Nephron (organoid): ENCODE results near the gene ATXN7L3.
A peak's percentile ranks its signal among the peaks of the same experiment; 100 is the strongest.

Experiments used
- H3K27ac Mint-ChIP-seq, 3 experiments: 2 replicates each; pipeline ENCODE4 v1.8.0; 2020; ENCODE audit warnings: mixed read lengths in 3 of 3, mild to moderate bottlenecking in 2 of 3, moderate library complexity in 1 of 3
- H3K27me3 Mint-ChIP-seq: 2 replicates; pipeline ENCODE4 v1.8.0; 2021; ENCODE audit warnings: low read depth, mild to moderate bottlenecking, moderate library complexity, mixed read lengths
- H3K36me3 Mint-ChIP-seq: 2 replicates; pipeline ENCODE4 v1.8.0; 2020; ENCODE audit warnings: low read depth, mixed read lengths
- H3K4me1 Mint-ChIP-seq: 2 replicates; pipeline ENCODE4 v1.8.0; 2020; ENCODE audit warnings: mixed read lengths
- H3K4me3 Mint-ChIP-seq, 3 experiments: 2 replicates each; pipeline ENCODE4 v1.8.0; 2020; ENCODE audit warnings: mild to moderate bottlenecking in 3 of 3, mixed read lengths in 3 of 3, moderate library complexity in 2 of 3
- H3K9me3 Mint-ChIP-seq: 2 replicates; pipeline ENCODE4 v1.8.0; 2020; ENCODE audit warnings: mixed read lengths
- CTCF ChIP-seq, 3 experiments: fragments of 200-600 bp; sonication (generic); IDR thresholded peaks; one replicate each; pipeline ENCODE4 v1.5.0; 2021; ENCODE audit warnings: antibody characterized with exemption in 3 of 3; ENCODE audit not compliant: unreplicated experiment in 3 of 3

ATXN7L3 gene

GRCh38 chr17:44216173-44216572 lies 16.5 kb upstream of the ATXN7L3 start:
- no peak overlapping the region for H3K27ac Mint-ChIP-seq
- H3K36me3 Mint-ChIP-seq = peaks cover 47% of the 10 kb centered on the region
- H3K27me3 Mint-ChIP-seq = no peaks in the 10 kb centered on the region
- H3K4me3 Mint-ChIP-seq = peak overlapping the region in 2 of 3 experiments; percentile 17 to 38
- H3K9me3 Mint-ChIP-seq = no peaks in the 10 kb centered on the region
- TF ChIP-seq CTCF (IDR thresholded peaks at IDR 0.05; ENCODE audit: unreplicated experiment in 3 of 3) = no peak
- peaks cover 29% of the 10 kb centered on the region for H3K4me1 Mint-ChIP-seq

GRCh38 chr17:44214896-44215295 lies 15.2 kb upstream of the ATXN7L3 start:
- no peak for TF ChIP-seq CTCF (IDR thresholded peaks at IDR 0.05; ENCODE audit: unreplicated experiment in 3 of 3)
- Mint-ChIP-seq H3K4me3 (peak overlapping the region; percentile 10 to 62 (median 38)), H3K4me1 (peaks cover 29% of the 10 kb centered on the region), H3K27ac (no peak overlapping the region), H3K9me3 (no peaks in the 10 kb centered on the region), H3K27me3 (no peaks in the 10 kb centered on the region), H3K36me3 (peaks cover 52% of the 10 kb centered on the region)

GRCh38 chr17:44214230-44214494 lies 14.5 kb upstream of the ATXN7L3 start:
- peaks cover 29% of the 10 kb centered on the region for H3K4me1 Mint-ChIP-seq
- peak overlapping the region in 1 of 3 experiments; percentile 66 for H3K27ac Mint-ChIP-seq
- no peaks in the 10 kb centered on the region for H3K27me3 Mint-ChIP-seq
- H3K36me3 Mint-ChIP-seq = peaks cover 59% of the 10 kb centered on the region
- H3K9me3 Mint-ChIP-seq = no peaks in the 10 kb centered on the region
- peak overlapping the region in 1 of 3 experiments; percentile 9 for H3K4me3 Mint-ChIP-seq
- TF ChIP-seq CTCF (IDR thresholded peaks at IDR 0.05; ENCODE audit: unreplicated experiment in 3 of 3) = no peak

GRCh38 chr17:44213403-44214229 lies 13.9 kb upstream of the ATXN7L3 start:
- Mint-ChIP-seq H3K4me3 (peak overlapping the region in 2 of 3 experiments; percentile 4 to 11), H3K4me1 (peaks cover 29% of the 10 kb centered on the region), H3K27ac (peak overlapping the region in 2 of 3 experiments; percentile 47 to 66), H3K9me3 (no peaks in the 10 kb centered on the region), H3K27me3 (no peaks in the 10 kb centered on the region), H3K36me3 (peaks cover 62% of the 10 kb centered on the region)
- no peak for TF ChIP-seq CTCF (IDR thresholded peaks at IDR 0.05; ENCODE audit: unreplicated experiment in 3 of 3)

- peak overlapping the region in 1 of 3 experiments; percentile 66 for H3K27ac Mint-ChIP-seq
- H3K9me3 Mint-ChIP-seq = no peaks in the 10 kb centered on the region
- peaks cover 68% of the 10 kb centered on the region for H3K36me3 Mint-ChIP-seq
- peaks cover 27% of the 10 kb centered on the region for H3K4me1 Mint-ChIP-seq
- no peak for TF ChIP-seq CTCF (IDR thresholded peaks at IDR 0.05; ENCODE audit: unreplicated experiment in 3 of 3)
- no peaks in the 10 kb centered on the region for H3K27me3 Mint-ChIP-seq
- H3K4me3 Mint-ChIP-seq = no peak overlapping the region
These were observed 13.1 kb upstream of the ATXN7L3 start for GRCh38 chr17:44212507-44213402.
